HG02970 (cell line): Measurements from ENCODE around the gene RBBP5.

Source experiments
- ATAC-seq: cut with Tn5 transposase; IDR thresholded peaks from one replicate; pipeline ENCODE4 v1.9.1; 2021; ENCODE audit warnings: mild to moderate bottlenecking, moderate library complexity, moderate number of reproducible peaks; ENCODE audit not compliant: unreplicated experiment, low FRiP score

RBBP5 gene

GRCh38 chr1:205076245-205076761 is 45.5 kb downstream of the RBBP5 start:
- no peak for ATAC-seq

- ATAC-seq = no peak
Measured at GRCh38 chr1:205075642-205076155, 46.1 kb downstream of the RBBP5 start.

DNA sequence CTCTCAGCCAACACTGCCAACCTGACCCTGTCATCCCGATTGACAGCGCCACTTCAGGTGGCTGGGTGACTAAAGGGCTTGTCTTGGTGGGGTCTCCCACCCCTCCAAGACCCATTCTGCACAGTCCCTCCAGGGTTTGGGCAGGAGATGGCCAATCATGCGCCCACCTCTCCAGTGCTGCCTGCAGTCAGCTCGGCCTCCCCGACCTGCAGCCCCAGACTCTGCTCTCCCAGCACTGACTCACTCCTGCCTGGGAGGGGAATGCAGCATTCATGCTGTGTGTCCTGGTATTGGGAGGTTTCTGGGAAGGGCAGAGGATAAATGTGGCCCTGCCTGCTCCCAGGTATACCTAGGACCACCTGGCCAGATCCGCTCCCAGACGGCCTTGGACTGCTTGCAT is 47.3 kb downstream of the RBBP5 start:
- ATAC-seq = no peak

DNA sequence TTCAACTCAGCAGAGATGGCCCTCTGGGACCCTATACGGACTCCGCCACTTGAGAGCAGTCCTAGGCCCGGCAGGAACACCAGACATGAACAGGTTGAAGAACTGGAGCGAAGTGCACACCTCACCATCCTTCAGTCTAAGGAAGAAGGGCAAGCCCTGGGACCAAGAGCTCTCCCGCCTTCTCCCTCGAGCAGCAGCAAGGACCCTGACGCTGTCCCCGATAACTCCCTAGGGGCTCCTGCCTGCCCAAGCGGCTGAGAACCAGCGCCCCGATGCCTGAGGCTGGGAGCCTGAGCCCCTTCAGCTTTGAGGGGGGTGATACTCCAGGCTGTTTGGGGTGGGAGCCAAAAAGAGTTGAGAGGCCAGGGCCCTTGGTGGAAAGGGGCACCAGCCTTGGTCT is 47.7 kb downstream of the RBBP5 start:
- ATAC-seq = no peak

DNA sequence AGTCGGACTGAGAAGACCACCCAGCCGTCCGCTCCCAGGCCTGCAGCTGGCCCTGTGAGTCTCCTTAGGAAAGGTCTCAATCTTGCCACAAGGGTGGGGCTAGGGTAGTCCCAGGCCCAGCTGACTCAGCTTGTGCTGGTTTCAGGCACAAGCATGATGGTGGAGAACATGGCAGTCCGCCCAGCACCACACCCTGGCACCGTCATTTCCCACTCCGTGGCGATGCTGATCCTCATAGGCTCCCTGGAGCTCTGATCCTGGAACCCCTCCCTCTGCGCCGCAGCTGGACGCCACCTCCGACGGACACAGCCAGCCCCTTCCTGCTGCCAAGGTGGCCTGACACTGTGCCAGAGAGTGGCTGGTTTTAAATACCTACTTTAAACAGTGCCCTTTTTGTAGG is 48.3 kb downstream of the RBBP5 start:
- no peak for ATAC-seq

- ATAC-seq = no peak
Measured at GRCh38 chr1:205072881-205073280, 48.9 kb downstream of the RBBP5 start.

- ATAC-seq = no peak
Measured at GRCh38 chr1:205072286-205072685, 49.5 kb downstream of the RBBP5 start.

DNA sequence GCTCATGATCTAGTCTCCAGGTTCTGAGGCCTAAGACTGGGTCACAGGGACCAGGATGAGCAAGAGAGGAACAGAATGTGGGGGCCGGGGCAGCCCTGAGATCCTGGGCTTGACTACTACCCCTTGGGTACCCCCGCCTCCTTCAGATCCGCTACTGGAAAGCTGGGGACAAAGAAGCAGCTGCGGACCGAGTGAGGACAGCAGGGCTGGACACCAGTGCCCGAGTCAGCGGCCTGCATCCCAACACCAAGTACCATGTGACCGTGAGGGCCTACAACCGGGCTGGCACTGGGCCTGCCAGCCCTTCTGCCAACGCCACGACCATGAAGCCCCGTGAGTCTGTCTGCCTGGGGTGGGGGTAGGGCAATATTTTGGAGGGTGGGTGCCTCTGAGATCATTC is 50.0 kb downstream of the RBBP5 start:
- ATAC-seq = no peak

DNA sequence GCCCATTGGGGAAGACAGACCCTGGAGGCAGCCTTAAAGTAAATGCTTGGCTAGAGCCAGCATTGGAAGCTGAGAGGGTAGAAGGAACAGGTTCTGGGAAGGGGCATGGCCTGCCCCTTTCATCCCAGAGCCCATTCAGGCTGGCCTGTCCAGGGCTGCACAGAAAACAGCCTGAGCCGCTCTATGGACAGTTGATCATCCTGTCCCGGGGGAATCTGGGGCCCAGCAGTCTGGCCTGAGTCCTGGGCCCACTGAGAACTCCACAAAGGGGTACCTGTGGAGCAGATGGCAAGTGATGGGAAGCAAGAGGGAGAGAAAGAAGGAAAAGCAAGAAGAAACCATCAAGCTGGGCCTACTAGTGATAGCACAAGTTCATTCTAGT is 50.8 kb downstream of the RBBP5 start:
- no peak for ATAC-seq

DNA sequence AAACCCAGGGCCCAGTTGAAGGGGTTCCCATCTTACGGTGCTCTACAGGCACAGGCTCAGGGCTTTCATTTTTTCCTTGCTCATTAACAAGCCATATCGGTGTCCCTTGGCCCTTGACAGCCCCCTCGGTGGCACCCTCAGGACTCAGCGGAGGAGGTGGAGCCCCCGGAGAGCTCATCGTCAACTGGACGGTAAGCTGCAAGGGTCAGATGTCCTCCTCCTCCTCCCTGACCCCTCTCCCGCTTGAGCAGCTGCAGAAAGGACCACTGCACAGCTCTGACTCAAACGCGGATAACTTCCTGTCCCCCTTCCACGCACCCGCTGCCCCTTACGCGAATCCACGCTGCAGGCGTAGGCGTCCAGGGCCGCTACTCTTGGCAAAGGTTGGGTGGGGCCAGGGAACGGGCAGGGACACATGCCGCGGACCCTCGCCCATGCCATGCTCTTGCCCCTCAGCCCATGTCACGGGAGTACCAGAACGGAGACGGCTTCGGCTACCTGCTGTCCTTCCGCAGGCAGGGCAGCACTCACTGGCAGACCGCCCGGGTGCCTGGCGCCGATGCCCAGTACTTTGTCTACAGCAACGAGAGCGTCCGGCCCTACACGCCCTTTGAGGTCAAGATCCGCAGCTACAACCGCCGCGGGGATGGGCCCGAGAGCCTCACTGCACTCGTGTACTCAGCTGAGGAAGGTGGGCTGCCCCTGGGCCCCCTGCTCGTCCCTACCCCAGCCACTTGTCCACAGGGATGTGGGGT is 52.2 kb downstream of the RBBP5 start:
- no peak for ATAC-seq

- ATAC-seq = no peak
Measured at GRCh38 chr1:205068457-205069040, 53.2 kb downstream of the RBBP5 start.

GRCh38 chr1:205068001-205068400 is 53.8 kb downstream of the RBBP5 start:
- ATAC-seq = no peak

GRCh38 chr1:205067031-205067430 is 54.7 kb downstream of the RBBP5 start:
- ATAC-seq = no peak

- ATAC-seq = no peak
Measured at GRCh38 chr1:205066141-205066818, 55.5 kb downstream of the RBBP5 start.

DNA sequence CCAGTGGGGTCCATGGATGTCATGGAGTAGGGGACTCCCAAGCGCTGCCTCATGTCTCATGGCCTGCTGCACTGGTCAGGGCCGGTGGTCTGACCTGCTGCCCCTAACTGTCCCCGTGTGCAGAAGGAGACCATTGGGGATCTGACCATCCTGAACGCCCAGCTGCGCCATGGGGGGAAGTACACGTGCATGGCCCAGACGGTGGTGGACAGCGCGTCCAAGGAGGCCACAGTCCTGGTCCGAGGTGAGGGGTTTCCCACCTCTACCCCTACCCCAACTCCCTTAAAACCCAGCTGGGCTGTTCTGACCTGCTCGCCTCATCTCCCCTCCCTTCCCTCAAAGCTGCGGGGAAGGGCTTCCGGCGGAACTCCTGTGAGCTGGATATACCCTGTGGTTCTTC is 56.1 kb downstream of the RBBP5 start:
- no peak for ATAC-seq

GRCh38 chr1:205064741-205065316 is 56.9 kb downstream of the RBBP5 start:
- no peak for ATAC-seq

DNA sequence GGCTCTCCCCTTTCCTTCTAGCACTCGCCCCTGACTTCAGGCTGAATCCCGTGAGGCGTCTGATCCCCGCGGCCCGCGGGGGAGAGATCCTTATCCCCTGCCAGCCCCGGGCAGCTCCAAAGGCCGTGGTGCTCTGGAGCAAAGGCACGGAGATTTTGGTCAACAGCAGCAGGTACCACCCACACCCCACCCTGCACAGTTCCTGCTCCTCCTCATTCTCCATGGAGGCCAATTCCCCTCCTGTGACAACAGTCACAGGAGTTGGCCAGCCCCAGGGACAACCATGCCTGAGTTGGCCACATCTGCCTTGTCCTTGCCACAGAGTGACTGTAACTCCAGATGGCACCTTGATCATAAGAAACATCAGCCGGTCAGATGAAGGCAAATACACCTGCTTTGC is 57.5 kb downstream of the RBBP5 start:
- ATAC-seq = no peak

DNA sequence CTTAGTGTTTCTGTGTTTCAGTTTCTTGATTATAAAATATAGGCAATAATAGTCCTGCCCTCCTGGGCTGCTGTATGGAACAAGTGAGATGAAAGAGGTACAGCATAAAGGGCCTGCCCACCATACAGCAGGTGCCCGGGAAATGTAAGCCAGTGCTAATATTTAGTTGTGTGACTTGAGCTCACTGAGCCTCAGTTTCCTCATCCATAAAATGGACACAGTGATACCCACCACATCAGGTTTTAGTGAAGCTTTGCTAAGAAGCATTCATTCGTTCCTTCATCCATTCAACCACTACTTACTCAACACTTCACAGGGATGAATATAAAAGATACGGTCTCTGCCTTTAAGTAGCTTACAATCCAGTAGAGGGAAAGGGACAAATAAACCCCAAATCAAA is 58.9 kb downstream of the RBBP5 start:
- no peak for ATAC-seq

DNA sequence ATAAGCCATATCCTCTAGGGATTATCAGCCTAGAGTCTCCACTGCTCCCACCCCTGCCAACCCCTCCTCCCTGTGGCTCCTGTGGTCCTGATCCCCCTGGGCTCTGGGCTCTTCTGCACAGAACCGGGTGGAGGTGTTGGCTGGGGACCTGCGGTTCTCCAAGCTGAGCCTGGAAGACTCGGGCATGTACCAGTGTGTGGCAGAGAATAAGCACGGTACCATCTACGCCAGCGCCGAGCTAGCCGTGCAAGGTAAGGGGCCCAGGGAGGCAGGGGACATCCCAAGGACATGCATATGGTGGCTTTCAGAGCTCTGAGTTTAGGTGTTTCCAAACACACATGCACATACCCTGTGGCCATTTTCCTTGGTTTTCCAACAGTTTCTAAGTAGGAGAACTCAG is 59.5 kb downstream of the RBBP5 start:
- no peak for ATAC-seq

DNA sequence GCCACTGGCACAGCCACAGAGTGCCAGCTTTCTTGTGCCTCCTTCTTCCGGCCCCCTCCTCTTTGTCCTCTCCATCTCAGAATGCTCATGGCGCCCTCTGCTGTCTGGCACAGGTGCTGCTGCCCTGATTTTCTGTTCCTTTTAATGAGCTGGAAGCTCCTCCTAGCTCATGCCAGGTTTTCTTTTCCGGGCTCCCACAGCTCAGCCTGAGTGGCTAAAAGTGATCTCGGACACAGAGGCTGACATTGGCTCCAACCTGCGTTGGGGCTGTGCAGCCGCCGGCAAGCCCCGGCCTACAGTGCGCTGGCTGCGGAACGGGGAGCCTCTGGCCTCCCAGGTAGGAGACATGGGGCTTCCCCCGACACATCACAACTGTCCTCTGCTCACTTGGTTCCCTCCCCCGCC is 60.1 kb downstream of the RBBP5 start:
- ATAC-seq = no peak

- no peak for ATAC-seq
Measured at GRCh38 chr1:205061227-205061626, 60.6 kb downstream of the RBBP5 start.
